Measurements from ENCODE around the gene RND3. TPM values are rescaled to one million over a fixed set of nuclear protein-coding genes. Genes with fewer than 3 reads are reported as not detected.

RND3 gene
- total and polyA plus RNA-seq, 5 experiments from 2014 or later, result not detected

DNA sequence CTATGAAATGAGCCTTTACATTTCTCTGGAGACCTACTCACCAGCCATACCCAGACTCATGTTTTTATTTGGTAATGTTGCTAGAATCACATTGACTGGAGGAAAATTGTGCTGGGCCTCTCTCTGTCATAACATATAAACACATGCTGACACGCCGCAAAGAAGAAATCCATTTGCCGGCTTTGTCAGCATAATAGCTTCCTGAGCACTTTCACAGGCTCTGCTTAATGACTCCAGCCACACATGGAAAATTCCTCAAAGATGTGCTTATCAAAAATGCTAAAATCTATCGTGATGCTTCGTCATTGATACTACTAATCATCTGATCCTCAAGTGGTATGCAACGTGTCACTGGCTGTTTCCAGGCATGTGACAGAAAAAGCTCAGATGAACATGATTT is 63.1 kb downstream of the RND3 start:
- Mint-ChIP-seq H3K4me3 (no peak overlapping the region), H3K36me3 (no peaks in the 10 kb centered on the region), H3K9me3 (peaks cover 0 to 13% (median 4%) of the 10 kb centered on the region in 9 donors), H3K27me3 (peaks cover 0 to 10% (median 4%) of the 10 kb centered on the region in 5 donors), H3K27ac (no peak overlapping the region), H3K4me1 (peaks cover 0 to 2% (median 0%) of the 10 kb centered on the region in 4 donors)
- no peak for ATAC-seq
- POLR2A ChIA-PET, result no interaction called here
- DNase-seq, result no peak

GRCh38 chr2:150421126-150421651 is 66.3 kb downstream of the RND3 start:
- peaks cover 0 to 6% (median 1%) of the 10 kb centered on the region in 5 donors for H3K27me3 Mint-ChIP-seq
- DNase-seq, result no peak
- peaks cover 0 to 2% (median 0%) of the 10 kb centered on the region in 4 donors for H3K4me1 Mint-ChIP-seq
- no peak for ATAC-seq
- no peaks in the 10 kb centered on the region for H3K36me3 Mint-ChIP-seq
- no peak overlapping the region for H3K4me3 Mint-ChIP-seq
- H3K27ac Mint-ChIP-seq, result no peak overlapping the region
- POLR2A ChIA-PET, result no interaction called here
- peaks cover 0 to 13% (median 2%) of the 10 kb centered on the region in 9 donors for H3K9me3 Mint-ChIP-seq

GRCh38 chr2:150418916-150419315 is 68.6 kb downstream of the RND3 start:
- Mint-ChIP-seq H3K27me3 (no peaks in the 10 kb centered on the region), H3K4me1 (no peaks in the 10 kb centered on the region), H3K36me3 (no peaks in the 10 kb centered on the region), H3K9me3 (peaks cover 0 to 13% (median 2%) of the 10 kb centered on the region in 9 donors), H3K4me3 (no peak overlapping the region), H3K27ac (no peak overlapping the region)
- ATAC-seq (no peak), DNase-seq (no peak)
- POLR2A ChIA-PET, result no interaction called here

All from naive thymus-derived CD8-positive, alpha-beta T cell (primary cell).